ENCODE measurements around the gene APBB2.
"Not testable (repeated sequence)": the region's sequence is repeated elsewhere in the genome, so short reads cannot be mapped to it uniquely, and the experiment has no call there.

The APBB2 gene

GRCh38 chr4:41156574-41156973 lies 57.8 kb downstream of the APBB2 start:
- no peak for DNase-seq (ENCODE audit: low read depth)

GRCh38 chr4:41155194-41155830 lies 59.0 kb downstream of the APBB2 start:
- no peak for DNase-seq (ENCODE audit: low read depth)

- DNase-seq (ENCODE audit: low read depth), result no peak
Measured at GRCh38 chr4:41154814-41155177, 59.5 kb downstream of the APBB2 start.

GRCh38 chr4:41154010-41154813 lies 60.1 kb downstream of the APBB2 start:
- DNase-seq (ENCODE audit: low read depth), result no peak

- no peak for DNase-seq (ENCODE audit: low read depth)
Measured at GRCh38 chr4:41150401-41150800, 63.9 kb downstream of the APBB2 start.

- not testable (repeated sequence) for DNase-seq (ENCODE audit: low read depth)
Measured at GRCh38 chr4:41149568-41149967, 64.8 kb downstream of the APBB2 start.

GRCh38 chr4:41148931-41149330 lies 65.4 kb downstream of the APBB2 start:
- DNase-seq (ENCODE audit: low read depth), result no peak

- no peak for DNase-seq (ENCODE audit: low read depth)
Measured at GRCh38 chr4:41148292-41148691, 66.0 kb downstream of the APBB2 start.

- DNase-seq (ENCODE audit: low read depth), result not testable (repeated sequence)
Measured at GRCh38 chr4:41147570-41147969, 66.8 kb downstream of the APBB2 start.

- DNase-seq (ENCODE audit: low read depth), result no peak
Measured at GRCh38 chr4:41146716-41147506, 67.4 kb downstream of the APBB2 start.

- no peak for DNase-seq (ENCODE audit: low read depth)
Measured at GRCh38 chr4:41146196-41146595, 68.1 kb downstream of the APBB2 start.

GRCh38 chr4:41145571-41146078 lies 68.7 kb downstream of the APBB2 start:
- DNase-seq (ENCODE audit: low read depth), result no peak

GRCh38 chr4:41144812-41145211 lies 69.5 kb downstream of the APBB2 start:
- no peak for DNase-seq (ENCODE audit: low read depth)

GRCh38 chr4:41144040-41144379 lies 70.3 kb downstream of the APBB2 start:
- DNase-seq (ENCODE audit: low read depth), result no peak

- DNase-seq (ENCODE audit: low read depth), result no peak
Measured at GRCh38 chr4:41143311-41144039, 70.9 kb downstream of the APBB2 start.

GRCh38 chr4:41142376-41143310 lies 71.7 kb downstream of the APBB2 start:
- DNase-seq (ENCODE audit: low read depth), result no peak

GRCh38 chr4:41141900-41142299 lies 72.4 kb downstream of the APBB2 start:
- no peak for DNase-seq (ENCODE audit: low read depth)

- no peak for DNase-seq (ENCODE audit: low read depth)
Measured at GRCh38 chr4:41140410-41140809, 73.9 kb downstream of the APBB2 start.

GRCh38 chr4:41137879-41138278 lies 76.5 kb downstream of the APBB2 start:
- DNase-seq (ENCODE audit: low read depth), result no peak

GRCh38 chr4:41136456-41136855 lies 77.9 kb downstream of the APBB2 start:
- DNase-seq (ENCODE audit: low read depth), result no peak

- DNase-seq (ENCODE audit: low read depth), result no peak
Measured at GRCh38 chr4:41135801-41136200, 78.5 kb downstream of the APBB2 start.

Measured in stimulated activated CD8-positive, alpha-beta memory T cell treated with anti-CD3 and anti-CD28 coated beads, Interleukin-12 subunit alpha, Interleukin-12 subunit beta, amount 100 ng/mL, for 4 hours (primary cell).